Erythroblast (primary cell): ENCODE results near the gene BNIPL.

Experiments used
- GATA1 ChIP-seq: IDR thresholded peaks from 2 replicates; pipeline ENCODE4 v1.6.1; 2011; ENCODE audit warnings: low read depth, mild to moderate bottlenecking, control low read depth, low read length, moderate library complexity
- POLR2A ChIP-seq: IDR thresholded peaks from 2 replicates; pipeline ENCODE4 v1.6.1; 2011; ENCODE audit warnings: mild to moderate bottlenecking, low read length

GRCh38 chr1:151013518-151013917, 22.9 kb upstream of the BNIPL start:
- TF ChIP-seq POLR2A (no peak), GATA1 (no peak)
